ENCODE results near the gene ZNF682. TPM values are rescaled to one million over a fixed set of nuclear protein-coding genes. Genes with fewer than 3 reads are reported as not detected.
"Not testable (repeated sequence)": the region's sequence is repeated elsewhere in the genome, so short reads cannot be mapped to it uniquely, and the experiment has no call there.

Gene ZNF682
- 1.3 and 2.3 TPM in 2 replicates for total RNA-seq

DNA sequence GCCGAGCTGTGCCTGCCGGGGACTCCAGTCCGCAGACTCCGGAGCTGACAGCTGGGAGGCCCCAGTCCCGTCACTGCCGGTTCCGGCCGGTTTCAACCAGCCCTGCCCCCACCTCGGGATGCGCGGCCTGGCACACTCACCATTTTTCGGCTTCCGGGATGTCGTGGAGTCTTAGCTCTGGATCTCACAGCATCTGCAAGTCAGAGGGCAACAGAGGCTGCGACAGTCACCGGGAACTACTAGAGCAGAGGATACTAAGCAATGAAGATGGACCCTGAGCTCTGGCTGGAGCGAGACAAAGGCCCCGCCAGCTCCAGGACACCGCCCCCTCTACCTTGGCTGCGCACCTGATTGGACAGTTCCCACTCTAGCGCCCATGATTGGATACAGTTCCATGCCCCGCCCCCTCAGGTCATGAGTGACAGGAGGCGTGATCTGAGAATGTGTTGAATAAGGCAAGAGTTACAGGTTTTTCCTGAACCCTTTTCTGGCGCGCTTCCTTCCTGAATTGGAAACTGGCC is at the start of gene ZNF682:
Gene ZNF682 (minus strand): TSS at position 303 of the 521 bp plus-strand sequence. CDS start 160 bp downstream, at position 143.
- peak; percentile 91 to 93 for DNase-seq (ENCODE audit: low read depth in 2 of 2)

DNA sequence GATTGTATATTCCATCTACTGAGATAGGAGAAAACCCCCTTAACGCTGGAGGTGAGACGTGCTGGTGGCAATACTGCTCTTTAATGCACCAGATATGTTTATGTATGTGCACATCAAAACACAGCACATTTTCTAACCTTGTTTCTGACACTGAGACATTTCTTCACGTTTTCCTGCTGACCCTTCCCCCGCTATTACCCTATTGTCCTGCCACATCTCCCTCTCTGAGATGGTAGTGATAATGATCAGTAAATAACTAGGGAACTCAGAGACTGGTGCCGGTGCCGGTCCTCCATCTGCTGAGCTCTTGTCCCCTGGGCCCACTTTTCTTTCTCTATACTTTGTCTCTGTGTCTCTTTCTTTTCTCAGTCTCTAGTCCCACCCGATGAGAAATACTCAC is 43.6 kb upstream of the ZNF682 start:
- not testable (repeated sequence) for DNase-seq (ENCODE audit: low read depth in 2 of 2)

DNA sequence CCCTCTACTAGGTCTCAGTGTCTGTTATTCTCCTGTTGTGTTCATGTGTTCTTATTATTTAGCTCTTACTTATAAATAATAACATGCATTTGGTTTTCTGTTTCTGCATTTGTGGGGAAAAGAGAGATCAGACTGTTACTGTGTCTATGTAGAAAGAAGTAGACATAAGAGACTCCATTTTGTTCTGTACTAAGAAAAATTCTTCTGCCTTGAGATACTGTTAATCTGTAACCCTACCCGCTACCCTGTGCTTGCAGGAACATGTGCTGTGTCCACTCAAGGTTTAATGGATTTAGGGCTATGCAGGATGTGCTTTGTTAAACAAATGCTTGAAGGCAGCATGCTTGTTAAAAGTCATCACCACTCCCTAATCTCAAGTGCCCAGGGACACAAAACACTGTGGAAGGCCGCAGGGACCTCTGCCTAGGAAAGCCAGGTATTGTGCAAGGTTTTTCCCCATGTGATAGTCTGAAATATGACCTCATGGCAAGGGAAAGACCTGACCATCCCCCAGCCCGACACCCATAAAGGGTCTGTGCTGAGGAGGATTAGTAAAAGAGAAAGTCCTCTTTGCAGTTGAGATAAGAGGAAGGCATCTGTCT is 43.0 kb upstream of the ZNF682 start:
- DNase-seq (ENCODE audit: low read depth in 2 of 2), result not testable (repeated sequence)

DNA sequence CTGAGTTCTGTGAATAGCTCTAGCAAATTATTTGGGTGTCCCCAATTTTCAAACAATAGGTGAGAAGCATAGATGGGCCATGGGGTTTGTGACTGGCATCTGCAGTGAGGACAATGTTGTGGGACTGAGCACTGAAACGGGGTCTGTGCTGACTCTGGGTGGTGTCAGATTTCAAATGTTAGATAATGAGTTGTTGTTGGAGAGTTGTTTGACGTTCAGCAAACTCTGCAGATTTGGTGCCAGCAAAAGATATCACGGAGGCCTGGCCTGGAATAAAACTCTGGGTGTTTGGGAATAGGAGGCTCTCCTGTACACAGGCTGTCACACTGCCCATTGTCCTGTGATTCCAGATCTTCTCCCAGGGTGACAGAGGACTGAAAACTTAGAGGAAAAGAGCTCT is 41.4 kb upstream of the ZNF682 start:
- DNase-seq (ENCODE audit: low read depth in 2 of 2), result no peak

DNA sequence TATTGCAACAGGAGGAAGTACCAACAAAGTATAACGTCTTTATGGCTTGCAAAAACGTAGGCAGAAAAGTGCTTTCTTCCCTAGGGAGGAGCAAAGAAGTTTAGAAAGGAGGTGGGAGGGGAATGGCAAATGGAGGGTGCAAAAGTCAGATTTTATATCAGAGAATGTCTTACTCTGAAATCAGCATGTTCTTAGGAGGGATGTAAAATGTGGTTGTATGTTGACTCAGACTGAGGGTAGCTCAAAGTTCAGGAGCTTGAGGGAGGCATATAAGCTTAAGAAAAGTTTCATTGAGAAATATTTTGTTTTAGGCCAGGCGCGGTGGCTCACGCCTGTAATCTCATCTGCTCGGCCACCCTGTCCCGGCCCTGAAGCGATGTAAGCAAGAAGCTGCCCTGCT is 40.2 kb upstream of the ZNF682 start:
- no peak for DNase-seq (ENCODE audit: low read depth in 2 of 2)

DNA sequence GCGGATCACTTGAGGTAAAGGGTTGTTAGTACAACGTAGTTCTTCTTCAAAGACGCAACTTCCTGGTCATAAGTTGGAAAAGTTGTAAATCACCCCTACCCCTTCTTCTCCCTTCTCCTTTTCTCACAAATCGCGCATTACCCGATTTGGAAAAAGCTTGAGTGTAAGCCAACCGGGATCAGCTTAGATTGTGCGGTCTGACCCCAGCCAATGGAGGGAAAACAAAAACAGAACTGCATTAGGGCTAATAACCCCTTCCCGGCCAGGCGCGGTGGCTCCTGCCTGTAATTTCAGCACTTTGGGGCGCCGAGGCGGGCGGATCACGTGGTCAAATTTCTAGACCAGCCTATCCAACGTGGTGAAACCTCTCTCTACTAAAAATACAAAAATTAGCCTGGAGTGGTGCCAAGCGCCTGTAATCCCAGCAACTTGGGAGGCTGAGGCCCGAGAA is 39.3 kb upstream of the ZNF682 start:
- peak in 1 of 2 donors; percentile 2 for DNase-seq (ENCODE audit: low read depth in 2 of 2)

DNA sequence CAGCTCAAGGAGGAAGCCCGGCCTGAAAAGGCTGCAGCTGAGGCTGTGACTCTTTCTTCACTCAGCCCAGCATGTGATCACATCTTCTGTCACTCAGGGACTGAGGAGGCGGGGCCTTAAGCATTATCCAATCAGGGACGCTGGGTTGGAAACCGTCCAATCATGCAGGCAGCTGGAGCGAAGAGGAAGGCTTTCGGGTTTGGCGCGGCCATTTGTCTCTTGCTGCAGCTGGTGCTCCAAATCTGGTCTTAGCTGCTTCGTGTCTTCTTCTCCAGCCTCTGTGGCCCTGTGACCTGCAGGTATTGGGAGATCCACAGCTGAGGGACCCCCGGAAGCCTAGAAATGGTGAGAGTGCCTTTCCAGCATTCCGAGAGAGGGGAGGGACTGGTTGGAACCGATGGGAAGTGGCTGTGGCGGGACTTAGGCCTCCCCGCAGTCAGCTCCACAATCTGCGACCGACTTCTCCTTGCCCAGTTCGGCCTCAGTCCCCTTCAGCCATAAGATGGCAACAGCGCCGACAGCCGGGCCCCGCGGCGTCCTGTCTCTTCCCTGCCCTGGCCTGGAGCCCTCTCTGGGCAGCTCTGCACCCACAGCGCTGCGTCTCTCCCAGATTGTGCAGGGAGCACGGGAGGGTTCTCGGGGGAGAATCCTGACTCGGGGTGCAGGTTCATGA is 38.6 kb upstream of the ZNF682 start, which contains the start of gene ZNF90:
Gene ZNF90 (plus strand): TSS at position 210 of the 673 bp plus-strand sequence. CDS start 133 bp downstream, at position 343.
- peak; percentile 82 to 91 for DNase-seq (ENCODE audit: low read depth in 2 of 2)

DNA sequence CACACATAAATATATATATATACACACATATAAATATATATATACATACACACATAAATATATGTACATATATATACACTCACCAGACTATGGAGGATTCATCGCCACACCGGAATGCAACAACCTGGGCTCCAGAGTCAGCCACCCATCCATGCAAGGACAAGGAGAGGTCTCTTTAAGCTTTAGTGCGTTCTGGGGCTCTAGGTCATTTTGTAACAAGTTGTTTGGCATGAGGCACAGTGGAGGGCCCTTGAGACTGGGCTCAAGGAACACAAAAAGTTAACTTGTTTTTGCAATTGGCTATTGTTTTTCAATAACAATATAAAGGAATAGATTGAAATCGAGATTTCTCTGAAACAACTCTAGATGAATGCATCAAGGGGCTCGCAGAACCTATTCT is 33.6 kb upstream of the ZNF682 start:
- no peak for DNase-seq (ENCODE audit: low read depth in 2 of 2)

DNA sequence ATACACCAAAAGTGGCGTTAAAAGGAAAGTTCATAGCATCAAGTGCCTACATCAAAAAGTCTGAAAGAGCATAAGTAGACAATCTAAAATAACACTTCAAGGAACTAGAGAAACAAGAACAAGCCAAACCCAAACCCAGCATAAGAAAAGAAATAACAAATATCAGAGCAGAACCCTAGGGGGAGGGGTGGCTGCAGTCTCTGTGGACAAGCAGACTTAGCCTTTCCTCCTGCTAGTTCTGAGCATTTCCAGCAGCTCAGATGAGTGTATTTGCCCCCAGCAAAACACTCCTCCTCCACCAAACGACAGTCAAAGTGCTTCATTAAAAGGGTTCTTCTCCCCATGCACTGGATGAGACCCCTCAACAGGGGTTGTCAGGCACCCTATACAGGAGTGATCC is 31.4 kb upstream of the ZNF682 start:
- DNase-seq (ENCODE audit: low read depth in 2 of 2), result no peak

DNA sequence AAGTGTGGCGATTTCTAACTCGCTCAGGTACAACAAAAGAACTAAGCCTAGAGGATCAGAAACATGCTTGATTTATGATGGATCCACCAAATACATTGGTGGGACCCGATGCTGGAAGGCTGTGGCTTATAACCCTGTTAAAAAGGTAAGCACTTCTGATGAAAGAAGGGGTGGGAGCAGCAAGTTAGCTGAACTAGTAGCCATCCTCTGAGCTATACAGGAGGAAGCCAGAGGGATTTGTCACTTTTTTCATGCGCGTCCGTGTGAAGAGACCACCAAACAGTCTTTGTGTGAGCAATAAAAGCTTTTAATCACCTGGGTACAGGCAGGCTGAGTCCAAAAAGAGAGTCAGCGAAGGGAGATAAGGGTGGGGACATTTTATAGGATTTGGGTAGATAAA is 29.3 kb upstream of the ZNF682 start:
- DNase-seq (ENCODE audit: low read depth in 2 of 2), result not testable (repeated sequence)

DNA sequence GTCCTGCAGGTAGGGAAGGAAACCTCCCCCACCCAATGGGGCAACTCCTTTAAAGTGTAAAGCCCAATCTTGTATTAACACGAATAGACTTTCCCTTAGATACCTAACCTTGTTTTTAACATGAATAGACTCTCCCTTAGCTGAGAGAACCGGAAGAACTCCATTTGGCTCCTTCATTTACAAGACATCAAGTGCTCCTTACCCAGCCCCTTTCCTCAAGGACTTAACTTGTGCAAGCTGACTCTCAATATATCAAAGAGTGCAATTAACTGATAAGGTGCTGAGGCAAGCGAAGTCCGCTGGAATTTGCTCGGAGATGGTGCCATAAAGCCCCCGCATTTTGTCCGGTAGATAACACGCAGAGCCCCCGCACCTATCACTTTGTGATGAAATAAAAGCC is 28.6 kb upstream of the ZNF682 start:
- DNase-seq (ENCODE audit: low read depth in 2 of 2), result no peak

DNA sequence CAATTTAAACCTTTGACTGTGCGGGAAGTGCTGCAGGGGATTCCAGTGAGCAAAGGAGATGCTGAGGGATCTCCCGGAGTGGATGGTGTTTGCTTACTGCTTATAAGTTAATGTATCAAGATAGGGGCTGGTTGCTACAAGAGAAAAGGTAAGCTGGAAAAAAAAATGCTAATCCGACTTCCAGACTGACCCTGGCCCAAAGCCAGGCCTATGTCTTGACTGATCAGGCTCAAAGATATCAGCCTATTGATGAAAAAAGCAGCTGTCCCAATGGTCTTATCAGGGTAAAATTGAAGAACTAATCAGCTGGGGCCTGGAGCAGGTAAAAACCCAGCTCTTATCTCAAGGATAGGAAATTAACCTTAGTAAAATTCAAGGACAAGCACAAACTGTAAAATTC is 27.6 kb upstream of the ZNF682 start:
- DNase-seq (ENCODE audit: low read depth in 2 of 2), result no peak

DNA sequence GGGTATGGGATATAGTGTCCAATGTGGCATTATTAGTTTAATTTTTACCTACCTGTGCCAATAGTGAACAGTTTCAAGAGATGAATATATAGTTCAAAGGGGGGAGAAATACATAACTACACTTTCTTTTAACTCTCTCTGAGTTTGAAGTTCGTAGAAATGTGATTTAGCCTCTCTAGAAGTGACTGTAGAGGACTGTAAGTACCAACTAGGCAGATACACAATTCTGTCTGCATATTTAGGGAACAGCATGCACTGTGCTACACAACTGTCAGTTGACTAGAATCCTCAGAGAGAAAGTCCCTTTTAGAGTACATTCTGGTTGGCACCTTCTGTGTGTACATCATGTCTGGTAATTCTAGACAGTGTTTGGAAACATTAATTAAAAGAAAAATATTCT is 21.0 kb upstream of the ZNF682 start:
- DNase-seq (ENCODE audit: low read depth in 2 of 2), result no peak

DNA sequence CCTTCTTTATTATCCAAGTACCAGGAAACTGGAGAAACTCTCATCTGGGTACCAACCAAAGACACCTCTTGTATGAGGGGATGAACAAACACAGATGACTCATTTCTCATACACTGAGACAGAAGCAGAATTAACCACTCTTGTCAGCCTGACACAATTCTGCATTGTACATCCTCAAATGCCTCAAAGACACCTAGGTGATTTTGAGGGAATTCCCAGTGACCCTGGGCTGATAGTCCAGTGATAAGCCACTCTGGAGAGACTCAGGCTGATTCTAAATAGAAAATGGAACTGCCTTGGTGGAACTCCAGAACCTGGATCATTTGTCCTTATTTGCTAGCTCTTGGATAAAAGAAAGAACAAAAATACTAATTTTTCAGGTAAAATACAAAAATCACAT is 19.4 kb upstream of the ZNF682 start:
- DNase-seq (ENCODE audit: low read depth in 2 of 2), result not testable (repeated sequence)

DNA sequence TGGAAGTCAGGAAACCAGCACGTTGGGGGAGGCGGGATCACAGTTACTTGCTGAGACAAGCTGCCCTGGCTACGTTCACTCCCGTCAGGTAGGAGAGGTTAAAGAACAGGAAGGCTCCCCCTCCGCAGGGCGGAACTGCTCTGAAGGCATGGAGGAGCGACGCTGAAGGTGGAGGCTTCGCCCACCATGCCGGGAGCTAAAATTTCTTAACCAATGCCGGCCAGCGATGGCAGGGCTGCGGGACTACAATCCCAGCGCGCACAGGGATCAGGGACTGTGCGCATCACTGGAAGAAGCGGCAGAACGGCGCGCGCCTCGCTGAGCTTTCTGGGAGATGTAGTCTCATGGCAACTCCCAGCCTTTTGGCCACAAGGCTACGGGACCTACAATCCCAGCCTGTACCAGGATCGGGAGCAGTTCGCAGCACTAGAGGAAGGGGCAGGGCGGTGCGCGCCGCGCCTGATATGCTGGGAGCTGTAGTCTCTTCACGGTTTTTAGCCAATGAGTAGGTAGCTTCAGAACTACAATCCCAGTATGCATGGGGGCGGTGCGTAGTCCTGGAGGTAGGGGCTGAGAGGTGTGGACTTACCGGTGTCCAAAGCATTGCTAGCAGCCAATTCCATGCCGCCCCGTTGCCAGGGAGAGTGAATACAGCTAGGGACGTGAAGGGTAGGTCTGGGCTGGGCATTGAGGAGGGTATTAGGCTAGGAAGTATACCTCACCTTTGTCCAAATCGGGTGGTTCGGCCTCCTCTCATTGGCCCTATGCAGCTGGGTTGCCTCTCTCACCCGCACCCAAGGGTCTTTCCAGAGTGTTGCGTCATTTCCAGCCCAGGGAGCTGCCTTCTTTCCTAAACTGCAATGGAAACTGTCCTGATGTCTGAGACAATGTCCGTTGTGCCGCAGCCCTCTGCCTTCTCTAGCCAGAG is 12.8 kb upstream of the ZNF682 start:
- DNase-seq (ENCODE audit: low read depth in 2 of 2), result peak; percentile 95 to 99

DNA sequence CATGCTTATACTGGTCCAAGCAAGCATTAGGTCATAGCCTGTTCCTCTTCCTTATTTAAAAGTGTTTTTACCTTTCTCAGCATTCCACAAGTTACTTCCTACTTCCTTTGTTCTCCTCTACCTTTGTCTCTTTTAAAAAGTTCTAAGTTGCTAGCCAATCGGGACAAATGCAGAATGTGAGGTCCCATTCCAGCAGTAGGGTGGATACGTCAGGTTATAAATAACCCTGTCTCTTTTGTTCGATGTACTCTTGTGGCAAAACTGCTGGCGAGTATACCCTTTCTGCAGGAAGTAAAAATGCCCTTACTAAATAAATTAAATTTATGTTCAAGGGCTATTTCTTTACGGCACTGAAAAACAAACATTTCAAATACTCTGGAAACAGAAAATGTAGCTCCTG is 6.4 kb upstream of the ZNF682 start:
- not testable (repeated sequence) for DNase-seq (ENCODE audit: low read depth in 2 of 2)

DNA sequence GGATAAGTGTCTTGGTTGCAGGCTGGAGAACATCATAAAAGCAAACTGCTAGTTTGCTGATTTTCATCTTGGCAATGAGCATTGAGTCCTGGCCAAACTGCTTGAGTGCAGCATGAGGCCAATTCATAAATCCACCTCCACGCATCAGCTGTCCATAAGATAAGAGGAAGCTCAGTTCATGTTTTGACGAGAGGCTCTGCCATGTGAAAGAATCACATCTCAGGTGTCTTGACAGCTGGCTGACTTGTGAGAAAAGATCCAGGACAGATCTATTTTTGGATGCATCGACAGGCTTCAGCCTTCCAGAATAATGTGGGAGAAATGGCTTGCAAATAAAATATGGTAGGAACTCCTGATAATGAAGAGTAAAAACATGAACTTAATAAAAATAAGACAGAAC is 5.4 kb upstream of the ZNF682 start:
- no peak for DNase-seq (ENCODE audit: low read depth in 2 of 2)

DNA sequence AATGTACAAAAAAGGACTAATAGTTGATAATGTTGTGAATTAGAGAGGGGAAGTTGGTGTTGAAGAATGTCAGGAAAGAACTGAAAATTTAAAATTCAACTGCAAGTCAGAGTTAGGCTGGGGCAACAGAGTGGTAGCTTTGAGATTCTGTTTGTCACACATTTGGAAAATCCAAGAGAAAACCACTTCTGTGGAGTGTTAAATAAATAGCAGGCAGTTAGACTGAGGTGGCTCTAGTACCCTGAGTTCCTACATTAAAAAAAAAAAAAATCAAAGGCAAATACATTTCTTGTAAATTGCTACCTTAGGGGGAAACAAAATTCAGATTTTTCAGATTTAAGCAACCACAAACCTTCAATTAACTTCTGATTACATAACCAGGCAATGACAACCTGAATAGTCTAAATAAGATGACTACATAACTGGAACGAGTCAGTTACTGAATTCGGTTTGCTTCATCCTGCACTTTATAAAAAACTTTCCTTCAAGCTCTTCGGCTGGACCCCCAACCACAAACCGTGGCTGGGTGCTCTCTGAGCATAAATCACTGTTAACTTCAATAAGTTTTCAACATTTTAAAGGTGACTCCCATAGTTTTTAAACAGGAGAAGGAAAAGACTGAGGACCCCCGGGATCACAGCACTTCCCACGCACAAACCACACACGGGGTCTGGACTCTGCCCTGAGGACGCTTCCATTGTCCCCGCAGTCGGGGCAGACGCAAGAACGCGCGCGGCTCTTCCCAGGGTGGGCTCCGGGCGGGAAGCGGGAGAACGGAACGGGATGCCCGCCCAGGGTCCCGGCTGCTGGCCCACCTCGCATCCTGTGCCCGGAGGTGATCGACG is 725 bp downstream of the ZNF682 start:
- DNase-seq (ENCODE audit: low read depth in 2 of 2), result no peak

DNA sequence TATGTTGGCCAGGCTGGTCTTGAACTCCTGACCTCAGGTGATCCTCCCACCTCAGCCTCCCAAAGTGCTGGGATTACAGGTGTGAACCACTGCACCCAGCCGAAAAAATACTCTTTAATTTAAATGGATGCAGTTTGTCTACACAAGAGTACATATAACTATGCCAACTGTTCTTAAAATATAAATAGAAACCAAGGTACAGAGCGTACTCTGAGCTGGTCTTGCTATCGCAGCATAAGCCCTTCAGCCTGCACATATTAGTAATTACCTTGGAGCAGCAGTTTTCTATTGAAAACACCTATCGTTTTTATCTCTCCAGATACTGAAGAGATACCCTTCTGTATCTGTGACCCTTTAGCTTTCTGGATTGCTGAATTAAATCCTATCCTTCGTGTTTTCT is 3.4 kb downstream of the ZNF682 start:
- DNase-seq (ENCODE audit: low read depth in 2 of 2), result no peak

DNA sequence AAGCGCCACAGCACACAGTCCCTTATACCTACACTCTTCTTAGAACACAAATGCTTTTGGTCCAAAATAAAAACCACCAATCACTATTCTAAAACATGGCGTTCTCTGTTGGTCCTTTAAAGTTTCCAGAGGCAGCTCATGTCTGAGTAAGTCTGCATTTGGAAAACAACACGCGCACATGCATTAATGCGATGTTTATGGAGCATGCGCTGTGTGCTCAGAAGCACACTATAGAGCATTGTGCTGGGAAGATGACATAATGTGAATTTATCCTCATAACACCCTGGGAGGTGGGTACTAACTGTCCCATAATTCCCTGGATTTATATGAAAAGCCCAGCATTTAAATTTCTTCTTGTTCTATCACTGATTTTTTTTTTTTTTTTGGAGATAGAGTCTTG is 10.7 kb downstream of the ZNF682 start:
- DNase-seq (ENCODE audit: low read depth in 2 of 2), result no peak

DNA sequence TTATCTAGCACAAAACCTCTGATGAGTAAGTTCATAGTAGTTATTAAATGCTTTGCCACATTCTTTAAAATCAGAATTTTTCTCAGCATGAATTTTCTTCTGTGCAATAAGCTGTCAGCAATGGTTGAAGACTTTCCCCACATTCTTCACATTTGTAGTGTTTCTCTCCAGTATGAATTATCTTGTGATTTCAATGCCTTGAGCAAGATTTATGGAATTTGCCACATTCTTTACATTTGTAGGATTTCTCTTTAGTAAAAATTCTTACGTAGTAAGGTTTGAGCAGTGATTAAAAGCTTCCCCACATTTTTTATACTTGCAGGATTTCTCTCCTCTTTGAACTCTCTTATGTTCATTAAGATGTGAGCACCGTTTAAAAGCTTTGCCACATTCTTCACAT is 33.6 kb downstream of the ZNF682 start:
- no peak for DNase-seq (ENCODE audit: low read depth in 2 of 2)

Data from dermis microvascular lymphatic vessel endothelial cell (primary cell).